Upper lobe of right lung (tissue), 1 donor: Measurements from ENCODE around the gene HDGFL1. TPM values are rescaled to one million over a fixed set of nuclear protein-coding genes. Genes with fewer than 3 reads are reported as not detected.

Source experiments
- ATAC-seq: fragments of 200-7000 bp; cut with Tn5 transposase; one replicate; pipeline ENCODE4 v1.9.1; 2020; ENCODE audit warnings: mild to moderate bottlenecking, moderate library complexity
- DNase-seq: peaks from one replicate; pipeline ENCODE4 v3.0.0-alpha.2; 2020
- H3K27ac ChIP-seq: fragments of 200-600 bp; one replicate; pipeline ENCODE4 v1.8.0; 2022
- H3K27me3 ChIP-seq: fragments of 200-600 bp; one replicate; pipeline ENCODE4 v1.8.0; 2022; ENCODE audit warnings: mild to moderate bottlenecking
- H3K36me3 ChIP-seq: fragments of 200-600 bp; one replicate; pipeline ENCODE4 v1.8.0; 2022
- H3K4me1 ChIP-seq: fragments of 200-600 bp; one replicate; pipeline ENCODE4 v1.8.0; 2022
- H3K4me3 ChIP-seq: fragments of 200-600 bp; one replicate; pipeline ENCODE4 v1.8.0; 2022; ENCODE audit warnings: mild to moderate bottlenecking
- H3K9me3 ChIP-seq: fragments of 200-600 bp; one replicate; pipeline ENCODE4 v1.8.0; 2022
- intact Hi-C: fragments of 100-400 bp; cut with DNase I; formaldehyde crosslinking; loops from one replicate; pipeline ENCODE4 v1.11.0; 2022
- total RNA-seq: library from RNA; stranded (reverse); fragmentation: NEBNext Ultra II Directional; extraction: Animal tissue kit (Norgen Biotek cat#: 25700); gene quantifications from one replicate; pipeline ENCODE4 v1.2.1, GENCODE V29; 2021
- TF ChIP-seq, protein P1 (sequence below): fragments of 200-600 bp; IDR thresholded peaks from one replicate; pipeline ENCODE4 v1.8.0; 2022; ENCODE audit warnings: antibody characterized with exemption
- donor health status: DM: no; HTN: yes; CAD: no; lungs with severe emphysema.

The HDGFL1 gene
- total RNA-seq, 1 donor from 2014 or later: not detected

DNA sequence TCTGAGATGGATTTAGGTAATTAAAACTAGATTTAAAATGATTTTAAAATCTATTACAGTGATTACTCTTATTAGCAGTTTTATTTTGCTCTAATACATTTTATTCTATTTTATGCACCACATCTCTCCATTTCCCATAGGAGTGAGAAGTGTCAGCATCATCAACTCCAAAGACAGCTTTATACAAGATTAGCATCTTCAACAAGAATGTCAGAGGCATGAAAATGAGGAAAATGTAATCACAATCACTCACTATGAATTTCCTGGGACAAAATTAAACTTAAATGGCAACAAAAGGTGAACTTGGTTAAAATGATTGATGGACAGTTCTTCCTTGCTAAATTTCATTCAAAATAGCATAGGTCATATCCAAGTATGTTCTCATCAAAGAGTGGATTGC lies 19.8 kb downstream of the HDGFL1 start:
- no peak for ATAC-seq
- DNase-seq: no peak
- H3K27ac ChIP-seq: no peak overlapping the region
- no peak overlapping the region for H3K4me3 ChIP-seq
- TF ChIP-seq, protein P1, sequence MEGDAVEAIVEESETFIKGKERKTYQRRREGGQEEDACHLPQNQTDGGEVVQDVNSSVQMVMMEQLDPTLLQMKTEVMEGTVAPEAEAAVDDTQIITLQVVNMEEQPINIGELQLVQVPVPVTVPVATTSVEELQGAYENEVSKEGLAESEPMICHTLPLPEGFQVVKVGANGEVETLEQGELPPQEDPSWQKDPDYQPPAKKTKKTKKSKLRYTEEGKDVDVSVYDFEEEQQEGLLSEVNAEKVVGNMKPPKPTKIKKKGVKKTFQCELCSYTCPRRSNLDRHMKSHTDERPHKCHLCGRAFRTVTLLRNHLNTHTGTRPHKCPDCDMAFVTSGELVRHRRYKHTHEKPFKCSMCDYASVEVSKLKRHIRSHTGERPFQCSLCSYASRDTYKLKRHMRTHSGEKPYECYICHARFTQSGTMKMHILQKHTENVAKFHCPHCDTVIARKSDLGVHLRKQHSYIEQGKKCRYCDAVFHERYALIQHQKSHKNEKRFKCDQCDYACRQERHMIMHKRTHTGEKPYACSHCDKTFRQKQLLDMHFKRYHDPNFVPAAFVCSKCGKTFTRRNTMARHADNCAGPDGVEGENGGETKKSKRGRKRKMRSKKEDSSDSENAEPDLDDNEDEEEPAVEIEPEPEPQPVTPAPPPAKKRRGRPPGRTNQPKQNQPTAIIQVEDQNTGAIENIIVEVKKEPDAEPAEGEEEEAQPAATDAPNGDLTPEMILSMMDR: no peak
- H3K9me3 ChIP-seq: no peaks in the 10 kb centered on the region
- intact Hi-C loops: no loop called here
- H3K27me3 ChIP-seq: no peaks in the 10 kb centered on the region
- H3K36me3 ChIP-seq: no peaks in the 10 kb centered on the region
- no peaks in the 10 kb centered on the region for H3K4me1 ChIP-seq

DNA sequence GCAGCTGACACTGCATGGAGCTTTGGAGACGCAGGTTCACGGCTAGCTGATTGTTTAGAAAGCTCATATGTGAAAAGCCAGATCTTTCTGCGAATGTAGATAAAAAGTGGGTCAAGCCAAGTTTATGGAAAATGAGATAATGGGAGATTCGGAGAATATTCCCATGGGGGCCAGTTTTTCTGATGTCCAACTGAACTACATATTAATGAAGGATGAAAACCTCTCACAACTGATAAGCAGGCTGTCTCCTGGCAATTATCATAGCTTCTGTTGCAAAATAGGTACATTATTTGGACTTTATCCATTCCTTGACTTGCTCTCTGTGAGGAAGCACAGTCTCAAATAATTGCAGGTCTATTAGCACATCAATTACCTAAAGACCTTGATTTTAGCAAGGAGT lies 21.1 kb downstream of the HDGFL1 start:
- no peaks in the 10 kb centered on the region for H3K4me1 ChIP-seq
- DNase-seq (no peak), ATAC-seq (no peak)
- H3K36me3 ChIP-seq: no peaks in the 10 kb centered on the region
- no peaks in the 10 kb centered on the region for H3K27me3 ChIP-seq
- intact Hi-C loops: no loop called here
- TF ChIP-seq, protein P1: no peak
- no peaks in the 10 kb centered on the region for H3K9me3 ChIP-seq
- no peak overlapping the region for H3K4me3 ChIP-seq
- no peak overlapping the region for H3K27ac ChIP-seq

DNA sequence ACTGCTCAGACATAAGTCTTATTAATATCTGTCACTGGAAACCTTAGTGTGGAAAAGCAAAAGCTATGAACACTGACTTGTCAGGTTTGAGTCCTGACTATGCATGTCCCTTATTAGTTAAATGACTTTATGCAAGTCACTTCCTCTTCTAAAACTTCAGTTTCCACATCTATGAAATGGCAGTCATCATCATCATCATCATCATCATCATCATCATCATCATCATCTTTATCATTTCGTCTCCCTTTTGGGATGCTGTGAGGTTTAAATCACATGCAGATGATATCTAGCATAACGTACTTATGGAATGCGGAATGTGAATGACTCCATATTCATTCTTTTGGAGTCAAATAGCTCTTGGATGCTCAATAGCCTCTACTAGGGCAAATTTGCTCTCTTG lies 24.5 kb downstream of the HDGFL1 start:
- Histone ChIP-seq H3K9me3 (no peaks in the 10 kb centered on the region), H3K36me3 (no peaks in the 10 kb centered on the region), H3K4me1 (no peaks in the 10 kb centered on the region), H3K27me3 (no peaks in the 10 kb centered on the region), H3K27ac (no peak overlapping the region), H3K4me3 (no peak overlapping the region)
- ATAC-seq (no peak), DNase-seq (no peak)
- intact Hi-C loops: no loop called here
- TF ChIP-seq, protein P1: no peak

DNA sequence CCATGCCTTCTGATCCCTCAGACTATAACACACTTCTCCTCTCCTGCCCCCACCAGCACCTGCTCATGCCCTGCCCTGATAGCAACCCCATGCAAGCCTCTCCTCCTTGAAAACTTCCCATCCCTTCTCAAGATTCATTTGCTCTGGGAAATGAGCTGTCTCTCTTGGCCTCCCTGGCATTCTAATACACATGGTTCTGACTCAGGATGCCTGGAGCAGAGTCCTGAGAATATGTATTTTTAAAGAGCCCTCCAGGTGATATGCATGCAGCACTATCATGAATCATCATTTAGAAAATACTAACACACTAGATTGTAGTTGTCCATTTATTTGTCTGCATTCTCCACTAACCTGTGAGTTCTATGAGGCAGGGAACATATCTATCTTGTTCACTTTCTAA lies 26.6 kb downstream of the HDGFL1 start:
- Histone ChIP-seq H3K4me3 (no peak overlapping the region), H3K27me3 (no peaks in the 10 kb centered on the region), H3K4me1 (no peaks in the 10 kb centered on the region), H3K36me3 (no peaks in the 10 kb centered on the region), H3K9me3 (no peaks in the 10 kb centered on the region), H3K27ac (no peak overlapping the region)
- TF ChIP-seq, protein P1: no peak
- DNase-seq (no peak), ATAC-seq (no peak)
- intact Hi-C loops: no loop called here

DNA sequence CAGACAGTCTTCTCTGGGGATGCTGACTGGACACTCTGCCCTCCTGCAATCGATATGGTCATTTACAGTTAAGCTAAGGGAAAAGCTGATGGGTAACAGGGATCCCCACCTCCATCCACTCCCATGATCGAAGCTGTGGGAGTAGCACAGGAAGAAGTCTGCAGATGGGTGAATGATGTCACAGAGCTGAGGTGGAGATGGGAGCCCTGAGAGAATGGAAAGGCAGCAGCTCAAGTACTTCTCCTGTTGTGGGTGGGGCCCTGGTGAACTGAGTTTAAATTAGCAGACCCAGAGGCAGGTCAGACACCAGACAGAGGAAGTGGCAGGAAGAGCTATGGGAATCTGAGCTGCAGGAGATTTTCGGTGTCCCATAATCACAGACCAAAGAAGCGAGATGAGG lies 29.0 kb downstream of the HDGFL1 start:
- Histone ChIP-seq H3K9me3 (no peaks in the 10 kb centered on the region), H3K27ac (no peak overlapping the region), H3K4me3 (no peak overlapping the region), H3K27me3 (no peaks in the 10 kb centered on the region), H3K36me3 (no peaks in the 10 kb centered on the region), H3K4me1 (no peaks in the 10 kb centered on the region)
- TF ChIP-seq, protein P1: no peak
- no peak for DNase-seq
- no peak for ATAC-seq
- intact Hi-C loops: no loop called here

DNA sequence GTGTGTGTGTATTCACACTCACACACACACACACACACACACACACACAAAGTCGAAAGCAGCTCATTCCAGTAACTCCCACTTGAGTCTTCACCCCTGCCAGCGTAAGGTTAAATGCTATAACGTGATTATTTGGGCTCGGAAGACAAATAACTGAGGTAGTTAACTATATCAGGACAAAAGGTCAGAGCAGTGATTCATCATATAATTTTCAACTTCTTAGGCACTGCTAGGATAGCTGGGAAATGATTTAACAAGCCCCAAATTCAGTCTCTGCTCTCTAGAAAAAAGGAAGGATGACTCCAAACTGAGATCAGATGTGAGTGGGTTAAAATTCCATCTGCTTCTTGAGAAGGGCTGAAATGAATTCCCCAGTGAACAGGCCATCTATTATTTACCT lies 30.7 kb downstream of the HDGFL1 start:
- H3K4me1 ChIP-seq: no peaks in the 10 kb centered on the region
- intact Hi-C loops: no loop called here
- H3K4me3 ChIP-seq: no peak overlapping the region
- no peaks in the 10 kb centered on the region for H3K36me3 ChIP-seq
- no peaks in the 10 kb centered on the region for H3K9me3 ChIP-seq
- TF ChIP-seq, protein P1: no peak
- DNase-seq: no peak
- no peaks in the 10 kb centered on the region for H3K27me3 ChIP-seq
- no peak overlapping the region for H3K27ac ChIP-seq
- ATAC-seq: no peak
